ENCODE measurements around the gene CAMK2N1.

The CAMK2N1 gene

DNA sequence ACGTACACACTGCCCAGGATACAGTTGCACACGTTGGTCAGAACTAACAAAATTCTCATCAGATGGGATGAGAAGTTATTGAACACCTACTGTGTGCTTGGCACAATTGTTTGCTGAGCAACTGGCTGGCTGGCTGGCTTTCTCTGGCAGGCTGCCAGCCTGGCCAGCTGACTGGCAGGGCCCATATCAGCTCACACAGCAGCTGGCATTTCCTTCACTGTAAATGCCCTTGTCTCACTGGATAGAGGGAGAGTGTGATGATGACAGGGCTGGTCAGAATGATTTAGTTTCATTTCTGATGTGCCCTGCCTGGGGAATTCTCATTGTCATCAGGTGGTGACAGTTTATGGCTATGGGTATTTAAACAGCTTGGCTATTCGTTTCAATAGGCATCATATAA lies 15.8 kb downstream of the CAMK2N1 start:
- DNase-seq (ENCODE audit: low spot score): no peak
- Histone ChIP-seq H3K27ac (no peak overlapping the region), H3K4me3 (no peak overlapping the region)
- TF ChIP-seq, protein P1, sequence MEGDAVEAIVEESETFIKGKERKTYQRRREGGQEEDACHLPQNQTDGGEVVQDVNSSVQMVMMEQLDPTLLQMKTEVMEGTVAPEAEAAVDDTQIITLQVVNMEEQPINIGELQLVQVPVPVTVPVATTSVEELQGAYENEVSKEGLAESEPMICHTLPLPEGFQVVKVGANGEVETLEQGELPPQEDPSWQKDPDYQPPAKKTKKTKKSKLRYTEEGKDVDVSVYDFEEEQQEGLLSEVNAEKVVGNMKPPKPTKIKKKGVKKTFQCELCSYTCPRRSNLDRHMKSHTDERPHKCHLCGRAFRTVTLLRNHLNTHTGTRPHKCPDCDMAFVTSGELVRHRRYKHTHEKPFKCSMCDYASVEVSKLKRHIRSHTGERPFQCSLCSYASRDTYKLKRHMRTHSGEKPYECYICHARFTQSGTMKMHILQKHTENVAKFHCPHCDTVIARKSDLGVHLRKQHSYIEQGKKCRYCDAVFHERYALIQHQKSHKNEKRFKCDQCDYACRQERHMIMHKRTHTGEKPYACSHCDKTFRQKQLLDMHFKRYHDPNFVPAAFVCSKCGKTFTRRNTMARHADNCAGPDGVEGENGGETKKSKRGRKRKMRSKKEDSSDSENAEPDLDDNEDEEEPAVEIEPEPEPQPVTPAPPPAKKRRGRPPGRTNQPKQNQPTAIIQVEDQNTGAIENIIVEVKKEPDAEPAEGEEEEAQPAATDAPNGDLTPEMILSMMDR (IDR thresholded peaks at IDR 0.05): no peak

DNA sequence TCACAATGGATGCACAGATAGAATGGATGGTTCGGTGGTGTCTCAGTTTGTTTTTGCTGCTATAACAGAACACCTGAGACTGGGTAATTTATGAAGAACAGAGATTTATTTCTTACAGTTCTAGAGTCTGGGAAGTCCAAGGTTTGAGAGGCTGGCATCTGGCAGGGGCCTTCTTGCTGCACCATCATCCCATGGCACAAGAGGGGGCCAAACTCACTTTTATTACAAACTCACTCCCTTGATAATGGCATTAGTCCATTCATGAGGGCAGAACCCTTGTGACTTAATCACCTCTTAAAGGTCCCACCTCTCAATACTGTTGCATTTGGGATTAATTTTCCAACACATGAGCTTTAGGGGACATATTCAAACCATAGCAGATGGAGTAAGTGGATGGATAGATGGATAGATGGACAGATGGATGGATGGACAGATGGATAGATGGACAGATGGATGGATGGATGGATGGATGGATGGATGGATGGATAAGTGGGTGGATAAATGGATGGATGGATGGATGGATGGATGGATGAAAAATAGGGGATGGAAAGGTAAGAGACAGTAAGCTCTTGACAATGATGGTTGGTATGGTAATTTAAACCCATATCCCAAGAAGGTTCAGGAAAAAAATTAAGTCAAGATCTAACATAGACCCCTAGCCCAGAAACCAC lies 16.5 kb downstream of the CAMK2N1 start:
- no peak overlapping the region for H3K4me3 ChIP-seq
- no peak overlapping the region for H3K27ac ChIP-seq
- no peak for DNase-seq (ENCODE audit: low spot score)
- TF ChIP-seq, protein P1 (IDR thresholded peaks at IDR 0.05): no peak

DNA sequence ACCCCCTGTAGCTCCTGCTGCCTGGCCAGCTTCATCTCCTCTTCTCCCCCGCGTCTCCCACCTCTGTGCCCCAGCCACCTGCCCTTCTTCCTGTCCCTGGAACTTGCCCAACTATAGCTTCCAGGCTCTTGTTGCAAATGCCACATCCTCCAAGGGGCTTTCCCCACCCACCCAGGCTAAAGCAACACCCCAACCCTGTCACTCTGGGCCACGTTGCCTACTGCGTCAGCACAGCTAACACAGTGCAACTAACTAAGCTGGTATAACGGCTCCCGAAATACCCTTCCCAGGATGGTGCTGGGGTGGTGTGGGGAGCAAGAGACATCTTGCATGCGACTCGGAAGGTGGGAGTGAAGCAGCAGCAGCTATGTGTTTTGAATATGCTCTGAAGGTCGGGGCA lies 19.7 kb downstream of the CAMK2N1 start:
- DNase-seq (ENCODE audit: low spot score): no peak
- TF ChIP-seq, protein P1 (IDR thresholded peaks at IDR 0.05): no peak
- H3K4me3 ChIP-seq: no peak overlapping the region
- no peak overlapping the region for H3K27ac ChIP-seq

DNA sequence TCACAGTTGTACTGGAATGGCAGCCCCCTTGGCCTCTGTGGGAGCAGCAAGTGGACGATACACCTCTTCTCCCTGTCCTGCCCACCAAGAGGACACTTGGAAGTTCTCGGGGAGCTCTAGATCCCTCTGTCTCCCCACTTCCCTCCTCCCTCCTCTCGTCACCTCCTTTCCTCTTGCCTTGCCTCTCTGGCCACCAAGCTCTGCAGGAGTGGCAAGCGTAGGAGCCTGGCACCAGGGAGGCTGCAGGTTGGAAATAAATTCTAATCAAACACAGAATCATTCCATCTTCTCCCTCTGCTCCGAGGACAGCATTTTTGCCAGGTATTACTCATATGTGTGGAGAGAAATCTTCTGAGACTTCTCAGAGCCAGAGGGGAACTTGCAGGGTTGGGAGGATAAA lies 20.8 kb downstream of the CAMK2N1 start:
- Histone ChIP-seq H3K4me3 (no peak overlapping the region), H3K27ac (no peak overlapping the region)
- DNase-seq (ENCODE audit: low spot score): no peak
- TF ChIP-seq, protein P1 (IDR thresholded peaks at IDR 0.05): no peak

DNA sequence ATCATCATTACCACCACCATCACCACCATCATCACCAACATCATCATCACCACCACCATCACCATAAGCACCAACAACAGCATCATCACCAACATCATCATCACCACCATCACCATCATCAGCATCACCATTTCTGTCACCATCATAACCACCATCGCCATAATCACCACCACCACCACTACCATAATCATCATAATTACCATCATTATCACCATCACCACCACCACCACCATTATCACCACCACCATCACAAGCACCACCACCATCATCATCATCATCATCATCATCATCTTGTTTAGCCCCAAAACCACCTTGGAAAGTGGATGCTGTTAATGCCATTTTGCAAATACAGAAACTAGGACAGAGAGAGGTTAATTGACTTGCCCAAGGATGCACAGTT lies 22.5 kb downstream of the CAMK2N1 start:
- DNase-seq (ENCODE audit: low spot score): no peak
- H3K27ac ChIP-seq: no peak overlapping the region
- no peak overlapping the region for H3K4me3 ChIP-seq
- TF ChIP-seq, protein P1 (IDR thresholded peaks at IDR 0.05): no peak

DNA sequence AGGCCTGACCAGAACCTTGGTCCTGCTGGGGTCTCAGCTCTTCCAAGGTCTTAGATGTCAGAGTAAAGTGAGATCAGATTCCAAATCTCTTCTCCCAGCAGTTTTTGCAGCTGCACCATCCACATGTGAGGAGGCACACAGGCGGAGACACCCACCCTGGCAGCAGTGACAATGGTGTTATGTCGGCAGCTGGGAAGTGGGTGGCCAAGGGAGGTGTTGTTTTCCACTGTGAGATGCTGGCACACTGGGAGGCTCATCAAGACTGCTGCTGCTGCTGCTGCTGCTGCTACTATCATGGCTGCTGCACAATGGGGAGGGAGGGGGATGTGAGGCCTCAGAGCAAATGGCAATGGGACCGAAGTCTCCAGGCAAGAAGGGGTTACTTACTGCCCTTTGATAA lies 23.6 kb downstream of the CAMK2N1 start:
- Histone ChIP-seq H3K4me3 (no peak overlapping the region), H3K27ac (no peak overlapping the region)
- no peak for DNase-seq (ENCODE audit: low spot score)
- TF ChIP-seq, protein P1 (IDR thresholded peaks at IDR 0.05): no peak

DNA sequence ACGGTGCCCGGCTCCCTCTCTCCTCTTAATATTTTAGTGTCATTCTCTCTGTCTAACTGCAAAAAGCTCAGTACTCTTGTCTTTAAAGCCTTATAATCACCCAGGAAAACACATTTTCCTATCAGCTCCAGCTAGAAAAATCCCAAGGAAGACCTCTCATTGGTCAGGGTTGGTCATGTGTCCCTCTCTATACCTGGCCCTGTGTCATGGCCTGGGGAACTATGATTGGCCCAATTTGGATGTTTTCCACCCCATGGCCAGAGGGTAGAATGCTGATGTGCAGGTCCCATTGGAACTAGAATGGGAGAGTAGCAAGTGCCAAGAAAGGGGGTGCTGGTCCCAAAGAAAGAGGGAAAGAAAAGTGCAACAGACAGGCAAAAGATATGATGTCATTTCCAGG lies 27.3 kb downstream of the CAMK2N1 start:
- no peak for DNase-seq (ENCODE audit: low spot score)
- TF ChIP-seq, protein P1 (IDR thresholded peaks at IDR 0.05): no peak
- Histone ChIP-seq H3K27ac (no peak overlapping the region), H3K4me3 (no peak overlapping the region)

Data from coronary artery (tissue), 2 donors.